CD4-positive, alpha-beta memory T cell (primary cell): Measurements from ENCODE around the gene C5orf34. TPM values are rescaled to one million over a fixed set of nuclear protein-coding genes. Genes with fewer than 3 reads are reported as not detected.

Source experiments
- CTCF ChIA-PET: fragments of 350-600 bp; sonication (Branson Sonifier 250); formaldehyde crosslinking; loops from one replicate; lab custom pipeline; 2021; ENCODE audit warnings: inconsistent platforms; ENCODE audit not compliant: partially characterized antibody; lab: Charles Lee
- POLR2A ChIA-PET: fragments of 350-600 bp; sonication (Branson Sonifier 250); formaldehyde crosslinking; loops from one replicate; lab custom pipeline; 2021; ENCODE audit not compliant: partially characterized antibody; lab: Charles Lee
- DNase-seq, 5 donors: peaks; one replicate each; pipeline versions ENCODE4 v3.0.0 to v3.0.0-alpha.2; 2020 to 2022; ENCODE audit warnings: mixed read lengths in 1 of 5
- H3K27ac ChIP-seq: one replicate; pipeline ENCODE4 v1.7.0; 2013; ENCODE audit warnings: low read depth, low read length
- H3K27me3 ChIP-seq: 2 replicates; pipeline ENCODE4 v1.7.0; 2013; ENCODE audit warnings: mild to moderate bottlenecking, low read length, moderate library complexity; ENCODE audit not compliant: insufficient read depth
- H3K36me3 ChIP-seq: 2 replicates; pipeline ENCODE4 v1.7.0; 2013; ENCODE audit warnings: mild to moderate bottlenecking, low read length, moderate library complexity; ENCODE audit not compliant: insufficient read depth
- H3K4me1 ChIP-seq: 2 replicates; pipeline ENCODE4 v1.7.0; 2013; ENCODE audit warnings: mild to moderate bottlenecking, low read length, moderate library complexity; ENCODE audit not compliant: insufficient read depth
- H3K4me3 ChIP-seq, 2 donors: one replicate each; pipeline ENCODE4 v1.7.0; 2013; ENCODE audit warnings: low read length in 2 of 2, mild to moderate bottlenecking in 1 of 2
- H3K9me3 ChIP-seq, 2 donors: one replicate each; pipeline ENCODE4 v1.7.0; 2013; ENCODE audit warnings: low read length in 2 of 2, control low read depth in 1 of 2; ENCODE audit not compliant: control insufficient read depth in 1 of 2
- H3K27ac Mint-ChIP-seq, 7 donors: one replicate each; pipeline ENCODE4 v1.8.0; 2020 to 2021; ENCODE audit warnings: mixed read lengths in 7 of 7, mild to moderate bottlenecking in 6 of 7, inconsistent platforms in 3 of 7, moderate library complexity in 3 of 7
- H3K27me3 Mint-ChIP-seq, 2 donors: one replicate each; pipeline ENCODE4 v1.8.0; 2020 to 2021; ENCODE audit warnings: mixed read lengths in 2 of 2
- H3K36me3 Mint-ChIP-seq, 2 donors: one replicate each; pipeline ENCODE4 v1.8.0; 2020 to 2021; ENCODE audit warnings: mixed read lengths in 2 of 2, inconsistent platforms in 1 of 2, mild to moderate bottlenecking in 1 of 2
- H3K4me1 Mint-ChIP-seq, 4 donors: one replicate each; pipeline ENCODE4 v1.8.0; 2020 to 2021; ENCODE audit warnings: mixed read lengths in 4 of 4, mild to moderate bottlenecking in 1 of 4
- H3K4me3 Mint-ChIP-seq, 8 donors: one replicate each; pipeline ENCODE4 v1.8.0; 2020 to 2021; ENCODE audit warnings: mixed read lengths in 8 of 8, mild to moderate bottlenecking in 7 of 8, moderate library complexity in 6 of 8, inconsistent platforms in 3 of 8
- H3K9me3 Mint-ChIP-seq, 8 donors: one replicate each; pipeline ENCODE4 v1.8.0; 2020 to 2021; ENCODE audit warnings: mixed read lengths in 8 of 8, mild to moderate bottlenecking in 5 of 8, inconsistent platforms in 3 of 8, moderate library complexity in 1 of 8
- intact Hi-C: fragments of 100-400 bp; cut with micrococcal nuclease; formaldehyde crosslinking; loops from one replicate; pipeline ENCODE4 v1.15.1; 2023
- polyA plus RNA-seq, 2 donors: library from polyadenylated mRNA; unstranded; fragments of 300-500 nt; fragmentation: Illumina TruSeq; gene quantifications; one replicate each; pipeline ENCODE4 v1.2.3, GENCODE V29; 2021
- total RNA-seq, 2 experiments: library from RNA; stranded (reverse); gene quantifications; one replicate each; pipeline ENCODE4 v1.2.3, GENCODE V29; 2021

Gene C5orf34
- total and polyA plus RNA-seq, 4 experiments from 2014 or later = 0.60 to 2.9 (median 1.9) TPM

DNA sequence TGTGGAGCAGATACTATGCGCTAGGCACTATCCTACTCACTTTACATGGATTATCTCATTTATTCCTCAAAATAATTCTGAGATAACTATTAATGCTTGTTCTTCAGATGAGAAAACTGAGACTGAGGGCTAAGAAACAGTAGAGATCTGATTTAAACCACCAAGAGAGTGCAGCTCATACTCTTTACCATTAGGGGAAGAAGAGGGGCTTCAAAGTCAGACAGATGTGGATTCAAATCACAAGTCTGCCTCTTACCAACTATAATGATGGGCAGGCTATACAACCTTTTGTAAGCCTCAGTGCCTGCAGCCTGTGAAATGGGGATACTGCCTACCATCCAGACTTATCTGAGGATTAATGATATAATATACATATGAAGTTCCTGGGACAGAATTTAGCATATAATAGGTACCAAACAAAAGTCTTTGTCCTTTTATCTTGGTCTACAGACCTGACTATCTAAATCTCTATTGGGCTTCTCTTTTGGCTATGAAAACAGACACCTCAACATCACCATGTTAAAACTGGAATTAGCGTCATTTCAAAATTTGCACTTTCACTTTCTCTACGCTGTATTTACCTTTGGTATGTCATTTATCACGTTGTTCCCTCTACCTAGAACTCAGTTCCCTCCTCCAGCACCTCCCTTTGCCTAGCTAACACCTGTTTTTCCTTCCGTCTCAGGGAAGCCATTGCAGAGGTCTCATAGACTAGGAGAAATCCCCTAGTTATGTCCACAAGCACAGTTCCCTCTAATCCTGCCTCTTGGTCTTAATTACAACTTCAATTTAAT, 17.4 kb downstream of the C5orf34 start:
- Mint-ChIP-seq H3K4me3 (peak overlapping the region; percentile 2 to 83 (median 62)), H3K27ac (peak overlapping the region in 5 of 7 donors; percentile 38 to 85 (median 55)), H3K27me3 (no peaks in the 10 kb centered on the region), H3K4me1 (no peaks in the 10 kb centered on the region), H3K36me3 (peaks cover 3 to 7% of the 10 kb centered on the region in 2 donors), H3K9me3 (no peaks in the 10 kb centered on the region)
- Histone ChIP-seq H3K4me1 (no peaks in the 10 kb centered on the region), H3K27ac (no peak overlapping the region), H3K4me3 (no peak overlapping the region), H3K27me3 (no peaks in the 10 kb centered on the region), H3K36me3 (no peaks in the 10 kb centered on the region), H3K9me3 (no peaks in the 10 kb centered on the region)
- DNase-seq = no peak
- intact Hi-C loops = no loop called here
- ChIA-PET CTCF (interaction anchor here (0.8 to 2.3 kb wide), 2 partner anchors 13 kb away, joined by 3 to 7 read pairs; partner anchors contain the start of gene TMEM267), POLR2A (interaction anchor here (3.6 kb wide), 1 partner anchor 13 kb away, joined by 23 read pairs; the partner anchor contains the start of gene TMEM267)

DNA sequence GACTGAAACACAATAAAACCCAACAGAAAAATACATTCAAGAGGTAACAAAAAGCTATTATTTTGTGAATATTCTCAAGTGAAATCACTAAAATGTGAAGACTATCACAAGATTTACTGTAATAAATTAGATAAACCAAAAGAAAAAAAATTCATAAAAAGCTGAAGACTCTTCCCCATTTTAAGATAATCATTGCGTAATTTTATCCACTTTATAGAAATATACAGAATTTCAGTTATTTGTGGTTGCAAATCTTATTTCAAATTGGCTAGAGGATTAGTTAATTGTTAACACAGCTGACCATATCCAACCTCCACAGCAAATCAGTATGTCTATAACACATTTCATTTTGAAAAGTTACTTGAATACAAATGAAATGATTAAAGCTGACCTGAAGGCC, 23.6 kb downstream of the C5orf34 start:
- no peaks in the 10 kb centered on the region for H3K36me3 ChIP-seq
- Mint-ChIP-seq H3K4me3 (no peak overlapping the region), H3K9me3 (no peaks in the 10 kb centered on the region), H3K27me3 (no peaks in the 10 kb centered on the region), H3K36me3 (peaks cover 0 to 4% of the 10 kb centered on the region in 2 donors), H3K27ac (no peak overlapping the region), H3K4me1 (no peaks in the 10 kb centered on the region)
- H3K27ac ChIP-seq = no peak overlapping the region
- no peaks in the 10 kb centered on the region for H3K9me3 ChIP-seq
- CTCF ChIA-PET = interaction anchor here (0.9 to 1.3 kb wide), 2 partner anchors 12 to 102 kb away, joined by 3 to 4 read pairs; no protein-coding TSS in a partner anchor
- intact Hi-C loops = no loop called here
- H3K4me3 ChIP-seq = no peak overlapping the region
- H3K27me3 ChIP-seq = no peaks in the 10 kb centered on the region
- H3K4me1 ChIP-seq = no peaks in the 10 kb centered on the region
- POLR2A ChIA-PET = interaction anchor here (1.3 kb wide), 1 partner anchor 7 kb away, joined by 3 read pairs; no protein-coding TSS in a partner anchor
- no peak for DNase-seq

GRCh38 chr5:43486353-43486752, 28.6 kb downstream of the C5orf34 start:
- Histone ChIP-seq H3K27ac (peak overlapping the region; percentile 92), H3K4me3 (no peak overlapping the region), H3K4me1 (peaks cover 35% of the 10 kb centered on the region), H3K9me3 (no peaks in the 10 kb centered on the region), H3K27me3 (no peaks in the 10 kb centered on the region), H3K36me3 (no peaks in the 10 kb centered on the region)
- H3K4me1 Mint-ChIP-seq = peaks cover 19 to 46% (median 29%) of the 10 kb centered on the region in 4 donors
- intact Hi-C loops = loop anchor here (10.0 kb wide), 1 partner anchor 1318 kb away; the partner anchor contains the start of gene MRPS30
- H3K27me3 Mint-ChIP-seq = no peaks in the 10 kb centered on the region
- H3K9me3 Mint-ChIP-seq = peaks cover 0 to 2% (median 0%) of the 10 kb centered on the region in 8 donors
- H3K36me3 Mint-ChIP-seq = peaks cover 0 to 16% of the 10 kb centered on the region in 2 donors
- ChIA-PET POLR2A (interaction anchor here (3.2 to 4.4 kb wide), 10 partner anchors 28 to 577 kb away, joined by 22 to 124 read pairs (median 84); partner anchors contain the start of genes C5orf34, HMGCS1, PAIP1 and ZNF131), CTCF (interaction anchor here (0.6 to 3.3 kb wide), 12 partner anchors 13 to 493 kb away, joined by 3 to 40 read pairs (median 4); partner anchors contain the start of genes C5orf34, HMGCS1 and NNT)
- peak overlapping the region; percentile 72 to 100 (median 98) for H3K27ac Mint-ChIP-seq
- no peak overlapping the region for H3K4me3 Mint-ChIP-seq
- no peak for DNase-seq

DNA sequence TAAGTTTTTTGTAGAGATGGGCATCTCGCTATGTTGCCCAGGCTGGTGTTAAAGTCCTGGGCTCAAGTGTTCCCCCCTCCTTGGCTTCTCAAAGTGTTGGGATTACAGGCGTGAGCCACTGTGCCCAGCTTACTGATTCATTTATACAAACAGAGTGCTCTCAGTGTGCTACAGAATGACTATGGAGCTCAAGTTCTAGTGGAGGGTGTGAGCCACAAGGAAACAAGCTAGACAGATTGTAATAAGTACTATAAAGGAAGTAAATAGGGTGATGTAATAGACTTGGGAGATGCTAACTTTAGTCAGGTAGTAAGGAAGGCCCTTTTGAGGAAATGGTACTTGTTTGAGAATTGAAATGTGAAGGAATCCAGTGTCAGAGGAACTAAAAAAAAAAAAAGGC, 29.5 kb downstream of the C5orf34 start:
- Histone ChIP-seq H3K27ac (peak overlapping the region; percentile 92), H3K9me3 (no peaks in the 10 kb centered on the region), H3K4me1 (peaks cover 35% of the 10 kb centered on the region), H3K4me3 (no peak overlapping the region), H3K27me3 (no peaks in the 10 kb centered on the region), H3K36me3 (no peaks in the 10 kb centered on the region)
- peaks cover 0 to 16% of the 10 kb centered on the region in 2 donors for H3K36me3 Mint-ChIP-seq
- H3K4me1 Mint-ChIP-seq = peaks cover 19 to 49% (median 30%) of the 10 kb centered on the region in 4 donors
- H3K27me3 Mint-ChIP-seq = no peaks in the 10 kb centered on the region
- peaks cover 0 to 2% (median 0%) of the 10 kb centered on the region in 8 donors for H3K9me3 Mint-ChIP-seq
- H3K4me3 Mint-ChIP-seq = peak overlapping the region in 5 of 8 donors; percentile 32 to 54 (median 50)
- intact Hi-C loops = loop anchor here (2.0 to 10.0 kb wide), 2 partner anchors 419 to 1319 kb away; partner anchors contain the start of gene MRPS30
- ChIA-PET CTCF (interaction anchor here (0.7 to 3.3 kb wide), 19 partner anchors 10 to 576 kb away, joined by 3 to 40 read pairs (median 14); partner anchors contain the start of genes C5orf34, HMGCS1 and NNT), POLR2A (interaction anchor here (0.6 to 4.4 kb wide), 21 partner anchors 12 to 1581 kb away, joined by 3 to 124 read pairs (median 41); partner anchors contain the start of genes C5orf34, HMGCS1, NNT and PAIP1)
- peak overlapping the region; percentile 72 to 100 (median 98) for H3K27ac Mint-ChIP-seq
- DNase-seq = no peak

GRCh38 chr5:43484106-43484849, 30.7 kb downstream of the C5orf34 start:
- ChIA-PET POLR2A (interaction anchor here (0.5 to 4.4 kb wide), 59 partner anchors 8 to 1614 kb away, joined by 3 to 124 read pairs (median 7); partner anchors contain the start of genes C5orf34, FBXO4, HMGCS1 and MRPS30), CTCF (interaction anchor here (0.7 to 3.3 kb wide), 54 partner anchors 8 to 1614 kb away, joined by 3 to 40 read pairs (median 4); partner anchors contain the start of genes ANXA2R, C5orf34, HMGCS1 and NNT)
- Mint-ChIP-seq H3K36me3 (peaks cover 0 to 12% of the 10 kb centered on the region in 2 donors), H3K27me3 (no peaks in the 10 kb centered on the region), H3K4me1 (peaks cover 21 to 57% (median 31%) of the 10 kb centered on the region in 4 donors), H3K27ac (peak overlapping the region; percentile 98 to 100 (median 100)), H3K9me3 (peaks cover 0 to 2% (median 0%) of the 10 kb centered on the region in 8 donors), H3K4me3 (peak overlapping the region; percentile 96 to 99 (median 98))
- H3K27me3 ChIP-seq = no peaks in the 10 kb centered on the region
- peak overlapping the region; percentile 50 to 59 for H3K4me3 ChIP-seq
- peak overlapping the region; percentile 92 for H3K27ac ChIP-seq
- intact Hi-C loops = loop anchor here (1.0 to 10.0 kb wide), 9 partner anchors 31 to 1580 kb away; partner anchors contain the start of genes C5orf34, HMGCS1, MRPS30 and RIMOC1
- H3K9me3 ChIP-seq = no peaks in the 10 kb centered on the region
- peaks cover 40% of the 10 kb centered on the region for H3K4me1 ChIP-seq
- no peaks in the 10 kb centered on the region for H3K36me3 ChIP-seq
- peak; percentile 85 to 89 (median 87) for DNase-seq
